Activated CD4-positive, CD25-positive, alpha-beta regulatory T cell treated with anti-CD3 and anti-CD28 coated beads, Interleukin-2, amount 50 U/mL, for 24 hours (primary cell): ENCODE data around the gene FKBP1A.

Experiments
- ATAC-seq, 2 donors: fragments of 150-1000 bp; cut with Tn5 transposase; one replicate each; pipeline ENCODE4 v1.10.0; 2021; ENCODE audit warnings: mild to moderate bottlenecking in 1 of 2, moderate library complexity in 1 of 2

The FKBP1A gene

GRCh38 chr20:1392693-1393506 is at the start of gene FKBP1A:
FKBP1A (minus strand) TSS chr20:1393054; CDS start chr20:1392998, 56 bp downstream.
- peak; percentile 92 to 93 for ATAC-seq

GRCh38 chr20:1442304-1442703 is 49.5 kb upstream of the FKBP1A start:
- ATAC-seq, result no peak

- ATAC-seq, result no peak
Measured at GRCh38 chr20:1441133-1441532, 48.3 kb upstream of the FKBP1A start.

- no peak for ATAC-seq
Measured at GRCh38 chr20:1440024-1440423, 47.2 kb upstream of the FKBP1A start.

GRCh38 chr20:1438361-1438760 is 45.5 kb upstream of the FKBP1A start:
- ATAC-seq, result no peak

GRCh38 chr20:1437235-1437904 is 44.5 kb upstream of the FKBP1A start:
- ATAC-seq, result peak; percentile 36 to 45

- no peak for ATAC-seq
Measured at GRCh38 chr20:1436263-1436662, 43.4 kb upstream of the FKBP1A start.

- no peak for ATAC-seq
Measured at GRCh38 chr20:1435337-1435699, 42.5 kb upstream of the FKBP1A start.

GRCh38 chr20:1434571-1435336 is 41.9 kb upstream of the FKBP1A start:
- ATAC-seq, result peak; percentile 78 to 85

GRCh38 chr20:1431158-1431557 is 38.3 kb upstream of the FKBP1A start:
- ATAC-seq, result no peak

- ATAC-seq, result no peak
Measured at GRCh38 chr20:1430004-1430451, 37.2 kb upstream of the FKBP1A start.

GRCh38 chr20:1429143-1429728 is 36.4 kb upstream of the FKBP1A start:
- ATAC-seq, result no peak

- ATAC-seq, result no peak
Measured at GRCh38 chr20:1427457-1428054, 34.7 kb upstream of the FKBP1A start.

- no peak for ATAC-seq
Measured at GRCh38 chr20:1426231-1426849, 33.5 kb upstream of the FKBP1A start.

- no peak for ATAC-seq
Measured at GRCh38 chr20:1424336-1424735, 31.5 kb upstream of the FKBP1A start.

GRCh38 chr20:1423625-1424106 is 30.8 kb upstream of the FKBP1A start:
- ATAC-seq, result no peak

- no peak for ATAC-seq
Measured at GRCh38 chr20:1423206-1423605, 30.4 kb upstream of the FKBP1A start.

- ATAC-seq, result no peak
Measured at GRCh38 chr20:1422753-1423152, 29.9 kb upstream of the FKBP1A start.

GRCh38 chr20:1420066-1420465 is 27.2 kb upstream of the FKBP1A start:
- ATAC-seq, result no peak

- ATAC-seq, result no peak
Measured at GRCh38 chr20:1418350-1418749, 25.5 kb upstream of the FKBP1A start.

- no peak for ATAC-seq
Measured at GRCh38 chr20:1417790-1418189, 24.9 kb upstream of the FKBP1A start.

- no peak for ATAC-seq
Measured at GRCh38 chr20:1417273-1417672, 24.4 kb upstream of the FKBP1A start.
